ENCODE data around the gene C1R. TPM values are rescaled to one million over a fixed set of nuclear protein-coding genes. Genes with fewer than 3 reads are reported as not detected.

Gene C1R
- total RNA-seq, 4 donors from 2014 or later, result 265 to 697 (median 433) TPM

DNA sequence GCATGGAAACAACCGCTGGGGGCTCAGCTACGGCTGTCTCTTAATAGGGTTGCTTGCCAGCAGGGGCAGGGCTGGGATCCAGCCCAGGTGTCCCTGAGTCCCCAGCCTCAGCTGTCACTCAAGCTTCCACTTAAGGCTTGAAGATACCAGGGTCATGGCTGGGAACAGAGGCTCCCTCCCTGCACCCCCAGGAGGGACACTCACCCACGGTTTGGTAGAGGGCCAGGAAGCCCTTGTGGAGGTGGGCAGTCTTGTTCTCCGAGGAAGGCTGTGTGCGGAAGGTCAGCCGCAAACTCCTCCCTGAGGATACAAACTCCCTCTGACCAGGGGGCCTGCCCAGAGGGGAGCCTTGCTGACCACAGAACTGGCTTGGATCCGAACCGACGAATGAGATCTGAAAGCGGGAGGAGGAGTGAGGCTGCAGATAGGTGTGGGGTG, 9.5 kb upstream of the C1R start:
- TF ChIP-seq, protein P1, sequence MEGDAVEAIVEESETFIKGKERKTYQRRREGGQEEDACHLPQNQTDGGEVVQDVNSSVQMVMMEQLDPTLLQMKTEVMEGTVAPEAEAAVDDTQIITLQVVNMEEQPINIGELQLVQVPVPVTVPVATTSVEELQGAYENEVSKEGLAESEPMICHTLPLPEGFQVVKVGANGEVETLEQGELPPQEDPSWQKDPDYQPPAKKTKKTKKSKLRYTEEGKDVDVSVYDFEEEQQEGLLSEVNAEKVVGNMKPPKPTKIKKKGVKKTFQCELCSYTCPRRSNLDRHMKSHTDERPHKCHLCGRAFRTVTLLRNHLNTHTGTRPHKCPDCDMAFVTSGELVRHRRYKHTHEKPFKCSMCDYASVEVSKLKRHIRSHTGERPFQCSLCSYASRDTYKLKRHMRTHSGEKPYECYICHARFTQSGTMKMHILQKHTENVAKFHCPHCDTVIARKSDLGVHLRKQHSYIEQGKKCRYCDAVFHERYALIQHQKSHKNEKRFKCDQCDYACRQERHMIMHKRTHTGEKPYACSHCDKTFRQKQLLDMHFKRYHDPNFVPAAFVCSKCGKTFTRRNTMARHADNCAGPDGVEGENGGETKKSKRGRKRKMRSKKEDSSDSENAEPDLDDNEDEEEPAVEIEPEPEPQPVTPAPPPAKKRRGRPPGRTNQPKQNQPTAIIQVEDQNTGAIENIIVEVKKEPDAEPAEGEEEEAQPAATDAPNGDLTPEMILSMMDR (IDR thresholded peaks at IDR 0.05; ENCODE audit: low read depth), result no peak

DNA sequence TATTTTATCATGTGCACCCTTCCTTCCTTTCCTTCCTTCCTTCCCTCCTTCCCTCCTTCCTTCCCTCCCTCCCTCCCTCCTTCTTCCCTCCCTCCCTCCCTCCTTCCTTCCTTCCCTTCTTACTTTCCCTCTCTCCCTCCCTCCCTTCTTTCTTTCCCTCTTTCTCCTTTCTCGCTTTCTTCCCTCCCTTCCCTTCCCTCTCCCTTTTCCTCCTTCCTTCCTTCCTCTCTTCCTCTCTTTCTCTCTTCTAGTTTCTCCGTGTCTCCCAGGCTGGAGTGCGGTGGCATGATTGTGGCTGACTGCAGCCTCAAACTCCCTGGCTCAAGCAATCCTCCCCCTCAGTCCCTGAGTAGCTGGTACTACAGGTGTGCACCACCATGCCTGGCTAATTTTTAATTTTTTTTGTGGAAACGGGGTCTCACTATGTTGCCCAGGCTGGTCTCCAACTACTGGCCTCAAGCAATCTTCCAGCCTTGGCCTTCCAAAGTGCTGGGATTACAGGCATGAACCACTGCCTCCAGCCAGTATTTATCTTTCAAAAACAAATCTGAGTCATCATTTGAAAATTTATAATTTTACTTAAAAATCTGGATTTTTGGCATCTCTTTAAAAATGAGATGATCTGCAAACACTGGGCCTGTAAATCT, 8.9 kb upstream of the C1R start:
- TF ChIP-seq, protein P1 (IDR thresholded peaks at IDR 0.05; ENCODE audit: low read depth), result no peak

DNA sequence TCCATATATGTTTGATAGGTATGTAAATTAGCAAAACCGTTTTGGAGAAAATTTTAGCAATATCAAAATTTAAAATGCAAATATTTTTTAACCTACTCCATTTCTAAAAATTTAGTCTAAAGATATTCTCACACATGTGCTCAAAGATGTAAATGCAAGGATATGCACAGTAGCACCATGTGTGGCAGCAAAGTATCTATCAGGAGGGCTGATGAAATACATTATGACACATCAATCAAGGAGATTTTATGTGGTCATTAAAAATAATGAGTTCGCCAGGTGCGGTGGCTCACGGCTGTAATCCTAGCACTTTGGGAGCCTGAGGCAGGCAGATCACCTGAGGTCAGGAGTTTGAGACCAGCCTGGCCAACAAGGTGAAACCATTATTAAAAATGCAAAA, 8.0 kb upstream of the C1R start:
- TF ChIP-seq, protein P1 (IDR thresholded peaks at IDR 0.05; ENCODE audit: low read depth), result no peak

DNA sequence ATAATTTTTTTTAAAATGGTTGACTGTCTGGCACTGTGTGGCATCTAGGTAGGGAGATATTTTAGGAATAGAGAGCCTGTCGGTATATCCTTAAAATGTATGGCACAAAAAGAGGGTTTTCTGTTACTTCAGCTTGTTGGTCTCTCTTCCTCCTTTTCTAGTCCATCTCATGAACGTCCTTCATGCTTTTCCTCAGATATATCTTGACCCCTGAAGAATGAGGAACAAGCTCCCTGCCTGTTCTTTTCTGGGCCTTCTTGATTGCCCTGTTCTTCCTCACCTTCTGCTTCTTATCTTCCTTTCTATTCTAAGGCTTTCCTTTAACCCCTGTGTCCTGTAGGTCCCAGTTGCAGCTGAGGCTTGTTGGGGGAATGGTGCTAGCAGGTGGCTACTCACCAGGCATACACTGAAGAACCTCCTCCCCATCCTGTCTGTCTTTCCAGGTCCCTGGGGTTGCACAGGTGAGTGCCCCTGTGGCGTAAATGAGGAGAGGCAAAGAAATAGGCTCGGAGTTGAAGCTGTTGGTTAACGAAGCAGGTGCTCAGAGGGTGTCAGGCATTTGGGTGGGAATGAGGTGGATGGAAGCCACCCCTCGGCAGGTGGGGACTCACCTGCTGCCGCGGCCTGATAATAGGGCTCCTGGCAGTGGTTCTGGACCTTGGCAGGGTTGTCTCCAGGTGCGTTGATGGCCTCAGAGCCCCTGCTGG, 7.2 kb upstream of the C1R start:
- TF ChIP-seq, protein P1 (IDR thresholded peaks at IDR 0.05; ENCODE audit: low read depth), result no peak

DNA sequence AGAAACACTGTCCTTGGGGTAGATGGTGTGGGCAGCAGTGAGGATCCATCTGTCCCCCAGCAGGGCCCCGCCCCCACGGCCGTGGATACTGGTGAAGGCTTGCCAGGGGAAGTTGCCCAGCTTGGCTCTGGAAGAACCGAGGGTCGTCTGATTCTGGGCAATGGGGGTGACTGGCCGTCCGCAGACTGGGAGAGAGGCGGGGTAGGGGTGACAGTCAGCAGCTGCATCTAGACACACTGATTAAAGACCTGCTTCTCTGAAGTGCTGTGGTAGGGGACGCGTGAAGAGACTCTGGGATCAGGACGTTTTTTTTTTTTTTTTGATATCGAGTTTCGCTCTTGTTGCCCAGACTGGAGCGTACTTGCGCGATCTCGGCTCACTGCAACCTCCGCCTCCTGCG, 4.7 kb upstream of the C1R start:
- TF ChIP-seq, protein P1 (IDR thresholded peaks at IDR 0.05; ENCODE audit: low read depth), result no peak

DNA sequence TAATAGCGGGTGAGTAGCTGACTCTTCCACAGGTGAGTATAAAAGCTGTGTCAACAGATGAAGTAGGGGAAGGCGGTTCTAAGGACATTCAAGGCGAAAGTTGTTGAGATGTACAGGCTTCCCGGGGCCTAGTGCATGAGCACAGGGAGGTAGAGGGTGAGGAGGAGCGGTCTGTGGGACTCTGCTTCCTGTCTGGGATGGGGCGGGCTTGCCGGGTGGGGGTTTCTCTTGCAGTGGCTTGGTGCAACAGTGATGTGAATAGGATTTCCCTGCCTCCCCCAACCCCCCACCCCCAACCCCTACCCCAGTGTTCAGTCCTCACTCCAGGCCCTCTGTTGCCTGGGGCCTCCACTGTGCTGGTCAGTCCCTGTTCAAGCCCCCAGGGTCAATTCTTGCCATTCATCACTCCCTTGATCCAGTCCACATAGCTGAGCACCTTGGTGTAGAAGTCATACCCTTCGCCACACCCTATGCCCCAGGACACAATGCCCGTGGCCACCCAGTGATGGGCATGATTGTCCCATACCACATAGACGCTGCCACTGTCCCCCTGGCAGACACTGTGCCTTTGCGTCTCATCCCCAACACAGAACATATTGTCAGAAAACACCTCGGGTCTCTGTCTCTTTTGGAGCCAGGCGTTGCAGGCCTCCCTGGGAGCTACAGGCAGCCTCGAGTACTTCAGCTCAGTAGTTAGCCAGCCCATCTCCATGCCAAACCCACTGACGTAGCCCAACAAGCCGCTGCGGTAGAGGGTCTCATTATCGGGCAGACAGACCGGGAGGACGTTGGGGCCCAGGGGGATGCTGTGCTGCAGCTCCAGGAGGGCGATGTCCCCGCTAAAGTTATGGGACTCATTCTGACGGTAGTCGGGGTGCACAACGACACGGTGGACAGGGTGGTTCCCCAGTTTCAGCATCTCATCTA, 4.0 kb upstream of the C1R start:
- TF ChIP-seq, protein P1 (IDR thresholded peaks at IDR 0.05; ENCODE audit: low read depth), result no peak

DNA sequence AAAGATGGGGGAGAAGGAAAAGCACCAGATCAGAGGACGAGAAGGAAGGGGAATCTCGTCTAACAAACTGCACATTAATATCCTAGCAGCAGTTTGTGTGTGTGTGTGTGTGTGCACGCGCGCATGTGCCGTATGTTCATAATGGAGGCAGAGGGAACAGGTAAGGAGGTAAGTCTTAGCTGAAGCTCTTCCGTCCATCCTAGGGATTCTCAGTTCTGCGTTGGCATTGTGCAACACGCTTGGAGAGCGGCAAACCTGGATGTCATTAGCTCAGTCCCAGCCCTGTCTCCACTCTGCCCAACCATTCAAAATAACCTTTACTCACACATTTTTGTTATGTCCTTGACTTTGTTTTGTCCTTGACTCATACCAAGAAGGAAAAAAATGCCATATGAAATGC, 1.6 kb upstream of the C1R start:
- TF ChIP-seq, protein P1 (IDR thresholded peaks at IDR 0.05; ENCODE audit: low read depth), result no peak
